SK-N-SH treated with all-trans-retinoic acid at 6 μM for 48 hours (cell line): ENCODE measurements around the gene ACOX3.

Experiments
- ATAC-seq: fragments of 200-7000 bp; cut with Tn5 transposase; 3 replicates; pipeline ENCODE4 v1.9.1; 2020; ENCODE audit warnings: mild to moderate bottlenecking, moderate library complexity
- ARNTL ChIP-seq: fragments of 450-650 bp; formaldehyde crosslinking; IDR thresholded peaks from 2 replicates; pipeline ENCODE4 v1.5.0; 2020; ENCODE audit warnings: low read depth, mild to moderate bottlenecking, moderate library complexity, borderline replicate concordance
- BACH2 ChIP-seq: fragments of 250-450 bp; sonication (Bioruptor Pico); IDR thresholded peaks from 2 replicates; pipeline ENCODE4 v1.9.0; 2021; ENCODE audit warnings: mild to moderate bottlenecking, borderline replicate concordance
- CSDC2 ChIP-seq: fragments of 250-450 bp; sonication (Bioruptor Pico); IDR thresholded peaks from 2 replicates; pipeline ENCODE4 v1.5.0; 2020; ENCODE audit warnings: mild to moderate bottlenecking, moderate library complexity
- CSRNP3 ChIP-seq: fragments of 250-450 bp; sonication (Bioruptor Pico); IDR thresholded peaks from 2 replicates; pipeline ENCODE4 v1.5.1; 2021; ENCODE audit warnings: mild to moderate bottlenecking, moderate library complexity
- ESRRG ChIP-seq: fragments of 250-450 bp; sonication (Bioruptor Pico); IDR thresholded peaks from 2 replicates; pipeline ENCODE4 v1.6.1; 2021; ENCODE audit warnings: mild to moderate bottlenecking
- GLIS3 ChIP-seq: fragments of 250-450 bp; sonication (Bioruptor Pico); IDR thresholded peaks from 2 replicates; pipeline ENCODE4 v1.5.0; 2020; ENCODE audit warnings: mild to moderate bottlenecking, moderate library complexity
- ISL1 ChIP-seq: fragments of 250-450 bp; sonication (Bioruptor Pico); IDR thresholded peaks from 2 replicates; pipeline ENCODE4 v2.1.2; 2022; ENCODE audit warnings: mild to moderate bottlenecking, moderate library complexity
- OSR1 ChIP-seq: fragments of 250-450 bp; sonication (Bioruptor Pico); IDR thresholded peaks from 2 replicates; pipeline ENCODE4 v1.8.0; 2022; ENCODE audit warnings: moderate library complexity, mild to moderate bottlenecking, inconsistent platforms
- PATZ1 ChIP-seq: fragments of 250-450 bp; sonication (Bioruptor Pico); IDR thresholded peaks from 2 replicates; pipeline ENCODE4 v1.8.0; 2020; ENCODE audit warnings: mild to moderate bottlenecking, moderate library complexity, borderline replicate concordance
- POU6F1 ChIP-seq: fragments of 250-450 bp; sonication (Bioruptor Pico); IDR thresholded peaks from 2 replicates; pipeline ENCODE4 v1.8.0; 2021; ENCODE audit warnings: low read depth, mild to moderate bottlenecking, moderate library complexity, borderline replicate concordance
- PPARA ChIP-seq: fragments of 250-450 bp; sonication (Bioruptor Pico); IDR thresholded peaks from 2 replicates; pipeline ENCODE4 v1.5.0; 2020; ENCODE audit warnings: mild to moderate bottlenecking, borderline replicate concordance
- RARB ChIP-seq: fragments of 250-450 bp; sonication (Bioruptor Pico); IDR thresholded peaks from 2 replicates; pipeline ENCODE4 v1.8.0; 2021; ENCODE audit warnings: mild to moderate bottlenecking, moderate library complexity
- SNAI2 ChIP-seq: fragments of 250-450 bp; sonication (Bioruptor Pico); IDR thresholded peaks from 2 replicates; pipeline ENCODE4 v1.5.0; 2020; ENCODE audit warnings: mild to moderate bottlenecking, moderate library complexity
- TOX ChIP-seq: fragments of 250-450 bp; sonication (Bioruptor Pico); IDR thresholded peaks from 2 replicates; pipeline ENCODE4 v1.8.0; 2021; ENCODE audit warnings: mild to moderate bottlenecking, moderate library complexity, borderline replicate concordance
- TSHZ2 ChIP-seq: fragments of 250-450 bp; sonication (Bioruptor Pico); IDR thresholded peaks from 2 replicates; pipeline ENCODE4 v1.5.0; 2020; ENCODE audit warnings: mild to moderate bottlenecking, moderate library complexity
- ZC3H10 ChIP-seq: fragments of 250-450 bp; sonication (Bioruptor Pico); IDR thresholded peaks from 2 replicates; pipeline ENCODE4 v1.5.1; 2021; ENCODE audit warnings: mild to moderate bottlenecking, moderate library complexity
- ZFP3 ChIP-seq: fragments of 250-450 bp; sonication (Bioruptor Pico); IDR thresholded peaks from 2 replicates; pipeline ENCODE4 v1.5.0; 2020; ENCODE audit warnings: mild to moderate bottlenecking, moderate library complexity
- ZFP30 ChIP-seq: fragments of 450-650 bp; formaldehyde crosslinking; IDR thresholded peaks from 2 replicates; pipeline ENCODE4 v1.5.0; 2022; ENCODE audit warnings: mild to moderate bottlenecking, moderate library complexity
- ZNF565 ChIP-seq: fragments of 450-650 bp; formaldehyde crosslinking; conservative IDR thresholded peaks from 2 replicates; pipeline ENCODE4 v1.5.0; 2020; ENCODE audit warnings: low read depth, mild to moderate bottlenecking, moderate library complexity
- ZNF70 ChIP-seq: fragments of 450-650 bp; formaldehyde crosslinking; IDR thresholded peaks from 2 replicates; pipeline ENCODE4 v1.5.0; 2020; ENCODE audit warnings: mild to moderate bottlenecking, moderate library complexity
- ZNF8 ChIP-seq: fragments of 450-650 bp; formaldehyde crosslinking; IDR thresholded peaks from 2 replicates; pipeline ENCODE4 v1.5.0; 2020; ENCODE audit warnings: mild to moderate bottlenecking, moderate library complexity

Gene ACOX3

GRCh38 chr4:8379771-8380170, 60.8 kb downstream of the ACOX3 start:
- ATAC-seq, result no peak

GRCh38 chr4:8379281-8379680, 61.2 kb downstream of the ACOX3 start:
- ATAC-seq, result no peak
- TF ChIP-seq RARB (CRISPR knock-in tag) (no peak), ISL1 (CRISPR knock-in tag) (no peak), ZNF565 (no peak), ZFP3 (no peak), PPARA (CRISPR knock-in tag) (no peak), CSDC2 (CRISPR knock-in tag) (no peak), ZNF70 (no peak), ZFP30 (CRISPR knock-in tag) (no peak), OSR1 (CRISPR knock-in tag) (no peak), CSRNP3 (CRISPR knock-in tag) (no peak), SNAI2 (CRISPR knock-in tag) (no peak), TSHZ2 (CRISPR knock-in tag) (no peak), ESRRG (CRISPR knock-in tag) (no peak)

More at GRCh38 chr4:8379771-8380170, 60.8 kb downstream of the ACOX3 start:
- no peak for TF ChIP-seq ARNTL
- TF ChIP-seq PATZ1, result no peak
- no peak for TF ChIP-seq TSHZ2 (CRISPR knock-in tag)
- no peak for TF ChIP-seq CSRNP3 (CRISPR knock-in tag)
- no peak for TF ChIP-seq OSR1 (CRISPR knock-in tag)
- no peak for TF ChIP-seq ISL1 (CRISPR knock-in tag)
- TF ChIP-seq RARB (CRISPR knock-in tag), result no peak
- TF ChIP-seq GLIS3 (CRISPR knock-in tag), result no peak
- no peak for TF ChIP-seq ZNF8 (CRISPR knock-in tag)
- no peak for TF ChIP-seq BACH2 (CRISPR knock-in tag)
- TF ChIP-seq PPARA (CRISPR knock-in tag), result no peak
- no peak for TF ChIP-seq POU6F1
- no peak for TF ChIP-seq ESRRG (CRISPR knock-in tag)
- TF ChIP-seq ZFP3, result no peak
- TF ChIP-seq ZC3H10, result no peak
- TF ChIP-seq SNAI2 (CRISPR knock-in tag), result no peak
- TF ChIP-seq TOX (CRISPR knock-in tag), result no peak
